GM20000 (cell line): Measurements from ENCODE around the gene RABL3.
A peak's percentile ranks its signal among the peaks of the same experiment; 100 is the strongest.
"Not testable (repeated sequence)": the region's sequence is repeated elsewhere in the genome, so short reads cannot be mapped to it uniquely, and the experiment has no call there.

ENCODE experiments used
- DNase-seq: peaks from one replicate; pipeline ENCODE4 v3.0.0; 2012; ENCODE audit warnings: low spot score
- TF ChIP-seq, protein P1 (sequence below): IDR thresholded peaks from 2 replicates; pipeline ENCODE4 v1.5.1; 2012; ENCODE audit warnings: mild to moderate bottlenecking, control low read depth; ENCODE audit errors: extremely low read depth, missing control alignments

Gene RABL3

DNA sequence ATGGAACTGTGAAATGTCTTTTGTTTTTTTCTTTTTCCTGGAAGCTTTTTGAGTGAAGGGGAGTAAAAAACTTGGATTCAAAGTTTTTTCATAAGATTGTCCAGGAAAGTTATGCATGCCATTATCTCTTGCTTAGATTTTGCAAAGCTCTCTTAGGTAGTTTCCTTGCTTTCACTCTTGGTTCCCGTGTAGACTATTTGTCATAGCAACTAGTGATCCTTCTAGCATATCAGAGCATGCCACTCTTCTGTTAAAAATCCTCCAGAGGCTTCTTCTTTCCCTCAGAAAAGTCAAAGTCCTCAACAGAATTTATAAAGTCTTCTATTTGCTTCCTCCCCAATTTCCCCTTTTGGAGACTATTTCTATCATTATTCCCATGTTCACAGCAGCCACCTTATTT, 21.3 kb upstream of the RABL3 start:
- TF ChIP-seq, protein P1, sequence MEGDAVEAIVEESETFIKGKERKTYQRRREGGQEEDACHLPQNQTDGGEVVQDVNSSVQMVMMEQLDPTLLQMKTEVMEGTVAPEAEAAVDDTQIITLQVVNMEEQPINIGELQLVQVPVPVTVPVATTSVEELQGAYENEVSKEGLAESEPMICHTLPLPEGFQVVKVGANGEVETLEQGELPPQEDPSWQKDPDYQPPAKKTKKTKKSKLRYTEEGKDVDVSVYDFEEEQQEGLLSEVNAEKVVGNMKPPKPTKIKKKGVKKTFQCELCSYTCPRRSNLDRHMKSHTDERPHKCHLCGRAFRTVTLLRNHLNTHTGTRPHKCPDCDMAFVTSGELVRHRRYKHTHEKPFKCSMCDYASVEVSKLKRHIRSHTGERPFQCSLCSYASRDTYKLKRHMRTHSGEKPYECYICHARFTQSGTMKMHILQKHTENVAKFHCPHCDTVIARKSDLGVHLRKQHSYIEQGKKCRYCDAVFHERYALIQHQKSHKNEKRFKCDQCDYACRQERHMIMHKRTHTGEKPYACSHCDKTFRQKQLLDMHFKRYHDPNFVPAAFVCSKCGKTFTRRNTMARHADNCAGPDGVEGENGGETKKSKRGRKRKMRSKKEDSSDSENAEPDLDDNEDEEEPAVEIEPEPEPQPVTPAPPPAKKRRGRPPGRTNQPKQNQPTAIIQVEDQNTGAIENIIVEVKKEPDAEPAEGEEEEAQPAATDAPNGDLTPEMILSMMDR: no peak
- peak; percentile 29 for DNase-seq

DNA sequence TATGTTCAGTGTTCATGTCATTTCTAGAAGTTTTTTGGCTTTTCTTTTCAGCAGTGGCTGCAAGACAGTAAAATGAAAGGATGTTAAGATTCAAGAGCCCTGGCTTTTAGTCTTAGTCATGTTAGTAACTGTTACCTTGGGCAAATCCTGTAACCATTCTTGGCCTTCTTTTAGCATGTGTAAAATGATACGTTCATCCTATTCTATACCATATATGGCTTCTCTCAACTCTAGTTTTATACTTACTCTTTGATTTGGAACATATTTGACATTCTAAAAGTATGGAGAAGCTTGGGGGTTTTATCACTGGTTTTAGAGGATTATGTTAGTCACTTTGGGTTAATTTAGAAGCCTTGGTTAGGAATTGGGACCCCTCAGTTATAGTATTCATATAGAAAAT, 20.3 kb upstream of the RABL3 start:
- TF ChIP-seq, protein P1: no peak
- no peak for DNase-seq

DNA sequence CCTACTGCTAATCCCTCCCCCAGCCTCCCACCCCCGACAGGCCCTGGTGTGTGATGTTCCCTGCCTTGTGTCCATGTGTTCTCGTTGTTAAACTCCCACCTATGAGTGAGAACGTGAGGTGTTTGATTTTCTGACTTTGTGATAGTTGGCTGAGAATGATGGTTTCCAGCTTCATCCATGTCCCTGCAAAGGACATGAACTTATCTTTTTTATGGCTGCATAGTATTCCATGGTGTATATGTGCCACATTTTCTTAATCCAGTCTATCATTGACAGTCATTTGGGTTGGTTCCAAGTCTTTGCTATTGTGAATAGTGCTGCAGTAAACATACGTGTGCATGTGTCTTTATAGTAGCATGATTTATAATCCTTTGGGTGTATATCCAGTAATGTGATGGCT, 16.2 kb upstream of the RABL3 start:
- not testable (repeated sequence) for DNase-seq

DNA sequence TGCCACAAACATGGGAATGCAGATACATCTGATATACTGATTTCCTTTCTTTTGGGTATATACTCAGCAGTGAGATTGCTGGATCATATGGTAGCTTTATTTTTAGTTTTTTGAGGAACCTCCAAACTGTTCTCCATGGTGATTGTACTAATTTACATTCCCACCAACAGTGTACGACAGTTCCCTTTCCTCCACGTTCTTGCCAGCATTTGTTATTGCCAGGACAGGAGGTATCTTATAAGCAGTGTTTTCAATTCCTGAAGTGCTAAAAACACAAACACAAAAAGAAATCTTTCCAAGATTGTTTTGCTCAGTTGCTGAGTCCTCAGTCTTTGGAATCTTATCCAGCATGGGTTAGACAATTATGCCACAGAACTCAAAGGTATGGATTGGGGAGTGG, 13.7 kb upstream of the RABL3 start:
- DNase-seq: no peak

DNA sequence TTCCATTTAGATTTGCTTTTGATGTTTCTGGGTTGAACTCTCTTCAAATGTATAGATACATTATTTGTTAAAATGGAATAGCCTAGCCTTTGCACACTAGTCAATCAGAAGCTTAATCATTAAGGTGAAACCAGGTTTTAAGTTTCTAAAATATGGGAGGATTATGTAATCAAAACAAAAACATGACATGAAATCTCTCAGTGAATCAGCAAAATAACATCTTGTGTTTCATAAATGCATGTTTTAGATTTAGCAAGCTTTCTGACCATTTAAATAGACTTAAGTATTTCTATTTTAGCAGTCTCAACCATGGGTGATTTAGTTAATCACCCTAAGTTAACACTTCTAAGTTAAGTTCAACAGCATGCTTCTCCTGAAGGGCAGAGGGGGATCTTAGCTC, 11.5 kb upstream of the RABL3 start:
- TF ChIP-seq, protein P1: no peak
- DNase-seq: no peak

More for the DNA sequence above, 13.7 kb upstream of the RABL3 start:
- TF ChIP-seq, protein P1: no peak

DNA sequence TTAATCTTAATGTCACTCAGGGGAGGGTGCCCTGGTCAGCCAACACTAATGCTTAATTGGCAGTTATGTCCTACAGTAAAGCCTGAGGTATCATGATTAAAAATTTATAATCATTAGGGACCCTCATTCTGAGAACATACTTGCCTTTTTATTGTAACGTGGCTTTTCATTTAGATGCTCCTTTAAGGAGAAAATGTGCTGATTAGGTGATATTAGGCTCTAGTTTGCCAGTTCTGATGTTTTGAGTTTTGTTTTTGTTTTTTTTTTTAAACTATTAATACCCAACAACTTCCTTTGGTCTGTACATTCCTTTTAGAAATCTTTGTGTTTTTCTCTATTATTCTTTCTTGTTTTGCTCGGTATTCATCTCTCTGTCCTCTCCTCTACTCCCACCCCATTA, 10.5 kb upstream of the RABL3 start:
- DNase-seq: no peak
- TF ChIP-seq, protein P1: no peak

DNA sequence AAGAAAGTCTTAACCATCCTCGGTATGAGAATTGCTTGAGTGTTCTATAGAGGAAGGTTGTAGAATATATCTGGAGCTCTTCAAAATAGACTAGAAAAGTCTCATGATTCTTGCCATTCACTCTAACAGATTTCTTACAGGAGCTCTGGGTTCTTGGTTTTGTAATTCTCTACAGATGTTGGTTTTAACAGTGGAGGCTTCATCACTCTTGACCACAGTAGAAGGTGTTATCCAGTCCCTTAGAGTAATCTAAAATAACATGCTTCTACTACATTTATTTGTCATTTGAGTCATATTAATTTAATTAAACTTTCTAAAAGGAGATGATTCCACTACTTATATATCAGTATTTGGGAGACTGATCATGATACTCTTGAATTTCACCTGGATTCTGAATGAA, 9.9 kb upstream of the RABL3 start:
- no peak for DNase-seq

DNA sequence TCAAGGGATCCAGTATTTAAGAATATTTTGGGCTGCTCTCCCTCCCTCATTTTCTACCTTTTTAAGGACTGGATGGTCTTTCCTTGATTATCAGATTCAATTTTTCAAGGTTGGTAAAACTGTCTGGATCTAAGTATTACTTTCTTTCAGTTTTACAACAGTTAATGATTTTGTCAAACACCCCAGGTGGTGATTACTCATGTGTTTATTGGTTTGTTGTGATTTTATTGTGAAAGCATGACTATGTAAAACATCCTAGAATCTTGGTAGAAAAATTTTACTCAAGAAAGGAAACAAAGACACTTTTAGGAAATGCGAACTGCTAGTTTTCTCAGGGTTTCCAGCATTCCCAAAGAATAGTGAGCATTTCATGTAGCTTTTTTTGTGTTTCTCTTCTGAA, 7.5 kb upstream of the RABL3 start:
- TF ChIP-seq, protein P1: no peak

More for the DNA sequence above, 9.9 kb upstream of the RABL3 start:
- TF ChIP-seq, protein P1: no peak

More for the DNA sequence above, 7.5 kb upstream of the RABL3 start:
- DNase-seq: no peak
